ENCODE data around the gene PTK6.
A peak's percentile ranks its signal among the peaks of the same experiment; 100 is the strongest.
"Not testable (repeated sequence)": the region's sequence is repeated elsewhere in the genome, so short reads cannot be mapped to it uniquely, and the experiment has no call there.

PTK6 gene

DNA sequence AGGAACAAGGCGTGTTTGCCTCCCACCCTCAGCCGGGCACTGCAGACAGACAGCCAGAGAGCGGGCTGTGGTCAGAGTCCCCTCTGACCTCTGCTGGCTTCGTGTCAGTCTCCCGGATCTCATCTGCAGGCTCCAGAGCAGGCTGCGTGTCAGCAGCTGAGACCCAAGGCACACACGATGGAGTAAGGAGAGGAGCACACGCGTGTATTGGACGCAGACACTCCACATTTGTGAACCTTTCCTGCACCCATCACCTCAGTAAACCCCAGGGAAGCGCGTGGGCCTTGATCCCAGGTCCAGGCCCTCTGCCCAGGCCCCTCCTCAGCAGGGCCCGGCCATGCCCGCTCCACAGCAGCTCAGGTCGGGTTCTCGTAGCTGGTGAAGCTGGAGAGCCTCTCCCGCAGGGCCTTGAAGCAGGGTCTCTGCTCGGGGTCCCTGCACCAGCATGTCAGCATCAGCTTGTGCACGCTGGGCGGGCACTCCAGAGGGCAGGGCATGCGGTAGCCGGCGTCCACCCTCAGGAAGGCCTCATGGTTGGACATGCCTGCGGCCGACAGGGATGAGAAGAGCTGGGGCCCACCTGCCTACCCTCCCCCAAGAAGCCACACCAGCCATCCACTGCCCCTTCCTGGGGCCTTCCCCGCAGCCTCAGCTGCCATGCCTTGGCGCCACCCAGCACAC, 7.9 kb downstream of the PTK6 start:
- no peak for DNase-seq

DNA sequence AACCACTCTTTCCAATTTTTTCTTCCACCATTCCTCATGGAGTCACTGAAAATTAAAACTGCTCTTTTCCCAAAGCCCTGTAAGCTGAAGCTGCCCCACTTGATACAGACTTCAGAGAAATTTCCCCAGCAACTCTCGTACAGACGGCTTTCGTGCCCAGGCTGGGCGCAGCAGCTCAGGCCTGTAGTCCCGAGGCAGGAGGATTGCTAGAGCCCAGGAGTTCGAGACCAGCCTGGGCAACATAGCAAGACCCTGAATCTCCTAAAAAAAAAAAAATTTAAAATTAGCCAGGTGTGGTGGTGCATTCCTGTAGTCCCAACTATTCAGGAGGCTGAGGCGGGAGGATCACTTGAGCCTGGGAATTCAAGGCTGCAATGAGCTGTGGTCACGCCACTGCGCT, 10.0 kb downstream of the PTK6 start:
- DNase-seq = no peak

DNA sequence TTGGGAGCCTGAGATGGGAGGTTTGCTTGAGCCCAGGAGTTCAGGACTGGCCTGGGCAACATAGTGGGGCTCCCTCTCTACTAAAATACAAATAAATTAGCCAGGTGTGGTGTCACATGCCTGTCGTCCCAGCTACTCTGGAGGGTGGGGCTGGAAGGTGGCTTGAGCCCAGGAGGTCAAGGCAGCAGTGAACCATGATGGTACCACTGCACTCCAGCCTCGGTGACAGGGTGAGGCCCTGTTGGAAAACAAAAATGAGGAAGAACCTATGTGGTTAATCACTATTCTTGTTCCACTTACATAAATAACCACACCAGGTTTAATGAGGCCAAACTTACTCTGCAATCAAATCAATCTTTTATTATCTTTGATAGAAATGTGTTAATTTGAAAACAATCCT, 11.2 kb downstream of the PTK6 start:
- DNase-seq = no peak

DNA sequence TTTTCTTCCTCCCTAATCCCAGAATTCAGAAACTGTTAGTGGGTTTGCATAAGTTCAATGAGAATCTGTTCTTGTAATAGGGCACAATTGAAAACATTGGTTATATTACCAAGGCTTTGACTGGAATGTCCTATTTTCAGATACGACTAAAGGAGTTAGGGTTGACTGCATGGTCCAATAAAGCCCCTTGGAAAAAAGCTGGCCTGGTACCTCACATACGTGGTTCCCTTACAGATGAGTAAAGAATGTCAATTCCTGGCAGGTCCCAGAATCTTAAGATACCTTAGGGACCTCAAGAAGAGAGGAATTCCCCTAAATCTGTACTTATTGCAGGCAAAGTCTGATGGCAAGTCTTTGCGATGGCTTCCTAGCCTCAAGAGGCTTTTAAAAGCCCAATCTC, 12.0 kb downstream of the PTK6 start:
- no peak for DNase-seq

DNA sequence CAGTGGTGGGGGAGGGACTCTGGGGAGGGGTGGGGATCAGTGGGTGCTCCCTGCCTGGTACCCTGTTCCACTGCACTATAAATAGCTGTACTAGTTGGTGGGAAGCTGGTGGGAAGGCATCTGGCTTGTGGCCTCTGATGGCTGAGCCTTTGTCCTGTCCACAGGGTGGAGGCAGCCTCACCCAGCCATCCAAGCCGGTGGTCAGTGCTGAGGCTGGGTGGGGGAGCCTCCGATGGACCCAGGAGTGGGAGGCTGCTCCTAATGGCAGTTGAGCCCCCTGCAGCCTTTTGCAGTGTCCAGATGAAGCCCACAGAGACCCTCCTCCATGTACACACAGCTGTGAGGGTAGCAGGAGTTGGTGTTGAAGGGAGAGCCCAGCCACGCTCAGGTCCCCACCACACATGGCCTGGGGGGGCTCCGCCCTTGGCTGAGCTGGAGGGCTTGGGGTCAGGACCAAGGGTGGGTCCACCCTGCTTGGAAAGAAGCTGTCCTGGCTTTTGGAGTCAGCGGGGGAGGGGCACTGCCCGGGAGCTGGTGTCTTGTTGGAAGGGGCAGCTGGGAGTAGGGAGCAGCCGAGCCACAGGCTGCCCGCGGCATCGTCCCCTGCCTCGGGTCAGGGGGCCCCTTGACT, 14.1 kb downstream of the PTK6 start:
- no peak for DNase-seq

DNA sequence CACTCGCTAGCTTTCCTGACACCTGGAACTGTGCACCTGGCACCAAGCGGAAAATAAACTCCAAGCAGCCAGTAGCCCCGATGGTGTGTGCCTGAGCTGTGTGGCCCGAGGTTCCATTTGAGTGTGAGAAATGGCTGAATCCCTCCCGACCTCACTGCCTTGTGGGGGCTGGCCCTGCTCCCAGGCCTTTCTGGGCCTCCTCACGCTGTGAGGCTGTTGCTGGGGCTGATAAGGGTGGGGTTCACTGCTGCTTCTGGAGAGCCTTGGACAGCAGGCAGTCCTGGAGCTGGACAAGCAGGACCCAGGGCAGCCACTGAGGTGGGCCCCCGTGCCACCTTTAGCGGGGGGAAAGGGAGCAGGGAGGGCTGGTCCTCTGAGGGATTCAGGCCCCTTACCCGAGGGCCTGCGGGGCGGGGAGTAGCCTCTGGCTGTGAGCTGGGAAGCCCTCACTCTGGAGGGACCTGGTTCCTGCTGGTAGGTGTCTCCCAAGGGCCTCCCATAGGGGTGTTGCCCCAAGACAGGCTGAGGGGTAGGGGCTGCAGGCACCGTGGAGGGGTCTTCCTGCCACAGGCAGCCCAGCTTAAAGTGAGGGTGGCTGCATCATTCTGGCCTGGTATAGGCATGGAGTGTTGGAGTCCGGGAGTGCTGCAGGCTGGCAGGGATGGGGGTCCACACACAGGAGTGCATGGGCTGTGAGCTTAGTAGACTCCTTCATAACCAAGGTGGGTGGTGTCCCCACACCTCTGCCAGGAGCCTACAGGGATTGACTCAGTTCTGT, 14.9 kb downstream of the PTK6 start:
- DNase-seq = no peak

DNA sequence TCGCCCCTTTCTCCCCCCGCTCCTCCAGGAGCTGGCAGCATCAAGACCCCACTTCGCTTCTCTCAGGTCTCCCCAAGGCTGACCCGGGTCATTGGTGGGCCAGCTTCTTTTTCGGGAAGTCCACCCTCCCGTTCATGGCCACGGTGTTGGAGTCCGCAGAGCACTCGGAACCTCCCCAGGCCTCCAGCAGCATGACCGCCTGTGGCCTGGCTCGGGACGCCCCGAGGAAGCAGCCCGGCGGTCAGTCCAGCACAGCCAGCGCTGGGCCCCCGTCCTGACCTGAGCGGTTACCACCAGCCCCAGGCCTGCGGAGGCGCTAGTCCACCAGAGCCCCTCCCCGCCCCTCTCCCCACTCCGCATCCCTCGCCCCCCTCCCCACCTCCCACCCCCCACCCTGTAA, 15.6 kb downstream of the PTK6 start:
- DNase-seq = no peak

DNA sequence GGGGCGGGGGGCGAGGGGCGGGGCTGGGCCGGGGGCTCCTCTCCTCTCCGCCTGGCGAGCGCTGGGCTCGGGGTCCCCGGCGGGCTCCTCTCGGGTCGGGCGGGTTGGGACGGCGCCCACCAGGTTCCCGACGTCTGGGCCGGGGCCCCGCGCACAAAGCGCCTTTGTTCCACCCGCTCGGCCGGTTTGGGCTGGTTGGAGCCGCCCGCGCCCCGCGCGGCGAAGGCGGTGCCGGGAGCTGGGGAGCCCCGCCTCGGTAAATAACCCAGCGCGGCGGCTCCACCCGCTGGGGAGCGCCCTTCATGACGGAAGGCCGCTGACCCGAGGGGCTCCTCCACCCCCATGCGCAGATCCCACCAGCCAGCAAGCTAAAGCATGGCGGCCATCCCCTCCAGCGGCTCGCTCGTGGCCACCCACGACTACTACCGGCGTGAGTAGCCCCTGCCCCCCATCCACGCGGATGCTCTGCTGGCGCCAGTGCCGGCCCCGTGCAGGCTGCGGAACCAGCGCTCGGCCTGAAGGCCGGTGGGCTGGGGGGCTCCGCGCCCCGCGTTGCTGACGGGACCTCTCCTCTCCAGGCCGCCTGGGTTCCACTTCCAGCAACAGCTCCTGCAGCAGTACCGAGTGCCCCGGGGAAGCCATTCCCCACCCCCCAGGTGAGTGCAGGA, 16.1 kb downstream of the PTK6 start:
- DNase-seq = peak; percentile 38

DNA sequence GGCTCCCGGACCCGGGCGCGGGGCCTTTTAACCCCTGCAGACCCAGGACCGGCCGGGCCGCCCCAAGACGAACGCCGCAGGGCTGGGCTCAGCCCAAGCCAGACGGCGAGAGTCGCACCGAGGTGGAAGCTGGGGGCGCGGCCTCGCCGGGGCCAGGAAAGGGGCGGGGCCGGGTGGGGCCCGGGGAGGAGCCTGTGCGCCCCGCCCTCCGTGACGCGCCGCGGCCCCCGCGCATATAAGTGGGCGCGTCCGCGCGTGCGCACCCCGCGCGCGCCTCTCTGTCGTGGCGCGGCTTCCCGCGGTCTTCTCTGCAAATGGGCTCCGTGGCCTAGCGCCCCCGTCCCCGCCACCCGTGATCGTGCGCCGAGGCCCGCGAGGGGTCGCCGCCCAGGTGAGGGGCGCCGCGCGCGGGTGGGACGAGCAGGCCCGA, 16.7 kb downstream of the PTK6 start, which contains the start of gene PPDPF:
PPDPF (plus strand) TSS at position 262 of the 430 bp plus-strand sequence. CDS start 544 bp downstream, outside the sequence.
- peak; percentile 70 for DNase-seq

DNA sequence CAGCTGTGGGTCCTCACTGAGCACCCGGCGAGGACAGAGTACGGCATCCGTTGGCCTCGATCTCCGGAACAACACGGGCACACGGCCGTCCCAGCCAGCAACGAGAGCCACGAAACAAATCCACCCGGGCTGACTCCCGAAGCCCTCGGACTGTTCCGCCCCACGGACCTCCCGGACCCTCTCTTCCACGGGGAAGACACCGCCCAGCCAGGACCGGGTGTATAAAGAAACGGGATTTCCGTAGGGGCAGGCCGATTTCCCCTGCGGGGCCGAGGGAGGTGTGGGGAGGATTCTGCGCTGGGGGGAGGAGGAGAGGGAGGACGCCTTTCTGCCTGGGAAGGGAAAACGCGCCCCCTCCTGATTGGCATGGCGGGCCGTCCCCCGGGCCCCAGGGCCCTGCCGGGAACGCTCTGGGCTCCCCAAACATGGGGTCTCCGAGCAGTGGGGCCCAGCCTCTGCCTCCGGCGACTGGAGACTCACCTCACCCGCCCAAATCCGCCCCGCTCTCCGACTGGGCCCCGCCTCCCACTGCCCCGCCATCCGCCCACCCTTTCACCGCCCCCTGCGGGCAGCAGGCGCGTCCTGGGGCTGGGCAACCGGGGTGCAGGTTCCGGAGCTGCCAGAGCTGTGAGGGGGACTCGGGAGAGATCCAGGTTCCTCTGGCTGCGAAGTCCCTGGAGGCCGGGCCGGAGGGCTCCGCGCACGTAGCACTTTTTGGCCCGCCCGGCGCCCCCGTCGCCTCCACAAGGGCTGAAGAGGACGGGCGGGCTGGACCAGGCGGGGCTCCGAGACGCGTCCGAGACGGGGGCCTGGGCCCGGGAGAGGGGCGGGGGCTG, 17.3 kb downstream of the PTK6 start:
- DNase-seq = peak; percentile 60

DNA sequence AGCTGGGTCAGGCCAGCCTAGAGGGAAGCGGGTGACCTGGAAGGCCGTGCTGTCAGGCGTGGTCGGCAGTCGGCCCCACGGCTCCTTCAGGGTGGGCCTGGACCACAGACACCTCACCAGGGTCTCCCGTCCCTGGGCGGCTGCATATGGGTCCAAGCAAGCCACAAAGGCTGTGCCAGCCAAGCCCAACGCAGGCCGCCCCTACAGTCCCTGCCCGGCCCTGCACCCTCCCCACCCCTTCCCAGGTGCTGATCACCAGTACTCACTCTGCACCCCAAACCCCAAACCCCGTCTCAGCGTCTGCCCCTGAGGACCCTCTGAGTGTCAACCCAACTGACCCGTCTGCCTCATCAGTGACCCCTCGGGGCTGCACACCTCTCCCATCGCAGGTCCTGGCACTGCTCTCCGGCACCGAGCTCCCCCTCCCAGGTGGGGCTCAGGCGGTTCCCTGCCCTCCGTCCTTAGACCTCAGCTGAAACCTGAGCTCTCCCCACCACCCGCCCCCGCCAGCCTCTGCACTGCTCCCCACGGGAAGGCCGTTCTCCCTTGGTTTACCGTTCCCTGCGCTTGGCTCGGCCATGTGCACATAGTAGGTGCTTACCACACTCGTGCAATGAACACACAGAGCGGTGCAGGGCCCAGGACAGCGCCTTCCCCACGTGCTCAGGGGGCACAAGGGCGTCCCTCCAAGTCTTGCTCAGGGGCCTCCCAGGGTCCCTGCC, 18.1 kb downstream of the PTK6 start:
- DNase-seq = no peak

DNA sequence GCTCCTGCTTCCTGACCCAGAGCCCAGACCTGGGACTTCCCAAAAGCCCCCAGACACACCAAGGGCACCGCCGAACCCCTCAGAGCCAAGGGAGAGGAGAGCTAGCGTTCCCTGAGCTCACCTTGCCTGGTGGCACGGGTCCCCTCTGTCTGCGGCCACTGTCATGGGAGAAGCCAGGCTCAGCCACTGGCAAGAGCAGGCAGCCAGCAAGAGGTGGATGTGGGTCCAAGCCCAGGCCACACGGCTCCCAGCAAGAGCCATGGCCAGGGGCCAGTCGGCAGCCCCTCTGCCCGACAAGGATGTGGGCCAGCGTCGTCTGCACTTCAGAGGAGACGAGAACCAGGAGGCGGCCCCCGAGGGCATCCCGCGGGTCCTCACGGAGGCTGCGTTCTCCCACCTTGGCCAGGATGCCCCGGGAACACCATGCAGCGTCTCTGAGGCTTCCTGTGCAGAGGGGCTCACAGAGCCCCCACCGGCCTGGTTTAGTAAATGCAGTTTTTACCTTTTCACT, 18.8 kb downstream of the PTK6 start:
- DNase-seq = no peak

DNA sequence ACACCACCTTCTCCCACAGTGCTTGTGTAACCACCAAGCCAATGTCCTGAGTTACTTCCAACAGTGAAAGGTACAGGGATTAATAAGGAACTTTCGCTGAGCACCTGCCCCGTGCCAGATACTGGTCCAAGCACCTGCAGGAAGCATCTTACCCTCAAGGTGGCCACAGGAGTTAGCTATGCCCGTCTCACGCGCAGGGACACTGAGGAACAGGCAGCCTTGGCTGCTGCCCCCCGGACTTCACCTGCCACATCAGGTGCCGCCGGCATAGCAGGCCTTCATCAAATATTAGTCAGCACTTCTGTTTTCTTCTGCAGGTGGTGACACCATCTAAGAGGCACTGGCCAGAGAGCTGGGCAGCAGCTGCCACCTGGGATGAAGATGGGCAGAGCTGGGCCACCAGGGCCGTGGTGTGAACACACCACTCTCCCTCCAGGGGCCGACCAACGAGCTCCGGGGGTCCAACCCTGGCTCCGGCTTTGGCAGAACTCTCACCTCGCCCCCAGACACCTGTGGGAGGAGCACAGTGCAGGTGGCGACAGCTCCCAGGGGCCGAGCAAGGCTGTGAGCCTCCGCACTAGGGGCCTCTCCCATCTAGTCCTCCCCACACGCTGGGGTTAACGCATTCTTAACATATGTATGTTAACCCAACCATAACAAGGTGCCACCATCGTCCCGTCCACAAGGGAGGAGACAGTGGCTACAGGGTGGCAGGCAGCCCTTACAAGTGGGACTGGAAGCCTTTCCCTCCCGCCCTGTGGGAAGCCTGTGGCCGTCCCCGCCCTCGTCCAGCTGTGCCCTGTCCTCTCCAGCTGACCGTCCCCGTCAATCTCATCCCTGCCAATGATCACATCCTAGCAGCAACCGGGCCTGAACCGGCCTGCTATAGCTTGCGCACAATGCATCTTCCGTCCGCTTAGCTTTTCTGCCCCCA, 19.5 kb downstream of the PTK6 start:
- no peak for DNase-seq

DNA sequence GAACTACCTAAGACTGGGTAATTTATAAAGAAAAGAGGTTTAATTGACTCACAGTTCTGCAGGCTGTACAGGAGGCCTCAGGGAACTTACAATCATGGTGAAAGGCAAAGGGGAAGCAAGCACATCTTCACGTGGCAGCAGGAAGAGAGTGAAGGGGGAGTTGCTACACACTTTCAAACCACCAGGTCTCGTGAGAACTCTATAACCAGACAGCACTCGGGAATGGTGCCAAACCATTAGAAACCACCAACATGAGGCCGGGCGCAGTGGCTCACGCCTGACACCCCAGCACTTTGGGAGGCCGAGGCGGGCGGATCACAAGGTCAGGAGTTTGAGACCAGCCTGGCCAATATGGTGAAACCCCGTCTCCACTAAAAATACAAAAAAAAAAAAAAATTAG, 22.7 kb downstream of the PTK6 start:
- not testable (repeated sequence) for DNase-seq

DNA sequence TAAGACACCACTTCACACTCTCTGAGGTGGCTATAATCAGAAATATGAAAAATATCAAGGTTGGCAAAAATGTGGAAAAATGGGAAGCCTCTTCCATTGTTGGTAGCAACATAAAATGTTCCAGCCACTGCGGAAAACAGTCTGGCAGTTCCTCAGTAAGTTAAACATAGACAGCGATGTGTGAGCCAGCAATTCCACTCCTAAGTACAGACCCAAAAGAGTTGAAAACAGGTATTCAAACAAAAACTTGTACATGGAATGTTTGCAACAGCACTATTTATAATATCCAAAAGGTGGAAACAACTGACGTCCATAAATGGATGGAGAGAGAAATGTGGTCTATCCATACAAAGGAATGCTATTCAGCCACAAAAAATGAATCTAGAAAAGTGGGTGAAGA, 24.0 kb downstream of the PTK6 start:
- no peak for DNase-seq

DNA sequence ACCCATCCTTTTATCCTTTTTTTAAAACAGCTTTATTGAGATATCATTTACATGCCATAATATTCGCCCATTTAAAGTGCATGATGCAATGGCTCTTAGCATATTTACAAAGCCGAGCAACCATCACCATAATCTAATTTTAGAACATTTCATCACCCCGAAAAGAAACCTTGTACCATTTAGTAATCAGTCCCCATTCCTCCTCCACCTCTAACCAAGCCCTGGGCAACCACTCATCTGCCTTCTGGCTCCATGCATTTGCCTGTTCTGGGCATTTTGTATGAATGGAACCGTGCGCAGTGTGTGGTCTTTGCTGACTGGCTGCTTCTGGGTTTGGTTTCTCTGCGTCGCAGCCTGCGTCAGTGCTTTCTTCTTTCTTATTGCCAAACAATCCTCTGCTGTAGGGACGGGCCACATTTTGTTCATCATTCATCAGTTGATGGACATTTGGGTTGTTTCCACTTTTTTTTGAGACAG, 28.1 kb downstream of the PTK6 start:
- DNase-seq = no peak

DNA sequence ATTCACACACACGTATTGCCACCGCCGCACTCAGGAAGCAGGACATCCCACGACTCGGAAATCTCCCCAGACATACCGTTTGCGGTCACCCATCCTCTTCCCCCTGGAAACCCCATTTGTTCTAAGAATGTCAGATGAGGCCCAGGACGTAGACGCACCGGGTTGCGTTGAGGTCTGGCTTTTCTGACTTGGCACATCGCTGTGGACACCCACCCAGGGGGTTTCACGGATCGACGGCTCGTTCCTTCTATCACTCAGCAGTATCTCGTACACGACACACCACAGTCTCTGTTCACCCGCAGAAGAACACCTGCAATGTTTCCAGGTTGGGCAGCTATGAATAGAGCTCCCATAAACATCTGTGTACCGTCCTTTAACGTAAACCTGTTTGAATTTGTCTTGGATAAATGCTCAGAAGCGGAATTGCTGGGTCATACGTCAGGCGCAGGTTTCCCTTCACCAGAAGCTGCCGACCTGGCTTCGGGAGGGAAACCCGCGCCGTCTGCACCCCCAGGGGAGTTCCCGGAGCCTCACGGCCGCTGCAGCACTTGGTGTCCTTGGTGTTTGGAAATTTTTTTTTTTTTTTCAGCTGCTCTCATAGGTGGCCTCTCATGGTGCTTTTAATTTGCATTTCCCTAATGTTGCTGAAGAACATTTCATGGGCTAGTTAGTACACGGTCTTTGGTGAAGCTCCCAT, 29.0 kb downstream of the PTK6 start:
- DNase-seq = no peak

DNA sequence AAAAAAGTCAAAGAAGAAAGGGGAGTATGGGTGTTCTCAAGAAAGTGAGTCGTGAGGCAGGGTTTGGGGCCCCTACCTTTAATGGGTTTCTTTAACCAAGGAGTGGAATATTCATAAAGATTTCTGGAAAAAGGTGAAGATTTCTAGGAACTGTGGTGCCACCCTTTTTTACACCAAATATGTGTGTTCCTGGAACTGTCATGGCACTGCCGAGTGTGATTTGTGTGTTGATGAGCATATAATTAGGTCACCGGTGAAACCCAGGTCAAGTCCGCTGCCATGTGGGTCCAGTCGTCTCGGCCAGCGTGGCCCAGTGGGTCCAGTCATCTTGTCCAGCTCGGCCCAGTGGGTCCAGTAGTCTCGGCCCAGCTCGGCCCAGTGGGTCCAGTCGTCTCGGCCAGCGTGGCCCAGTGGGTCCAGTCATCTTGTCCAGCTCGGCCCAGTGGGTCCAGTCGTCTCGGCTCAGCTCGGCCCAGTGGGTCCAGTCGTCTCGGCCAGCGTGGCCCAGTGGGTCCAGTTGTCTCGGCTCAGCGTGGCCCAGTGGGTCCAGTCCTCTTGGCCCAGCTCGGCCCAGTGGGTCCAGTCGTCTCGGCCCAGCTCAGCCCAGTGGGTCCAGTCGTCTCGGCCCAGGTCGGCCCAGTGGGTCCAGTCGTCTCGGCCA, 30.0 kb downstream of the PTK6 start:
- DNase-seq = no peak

DNA sequence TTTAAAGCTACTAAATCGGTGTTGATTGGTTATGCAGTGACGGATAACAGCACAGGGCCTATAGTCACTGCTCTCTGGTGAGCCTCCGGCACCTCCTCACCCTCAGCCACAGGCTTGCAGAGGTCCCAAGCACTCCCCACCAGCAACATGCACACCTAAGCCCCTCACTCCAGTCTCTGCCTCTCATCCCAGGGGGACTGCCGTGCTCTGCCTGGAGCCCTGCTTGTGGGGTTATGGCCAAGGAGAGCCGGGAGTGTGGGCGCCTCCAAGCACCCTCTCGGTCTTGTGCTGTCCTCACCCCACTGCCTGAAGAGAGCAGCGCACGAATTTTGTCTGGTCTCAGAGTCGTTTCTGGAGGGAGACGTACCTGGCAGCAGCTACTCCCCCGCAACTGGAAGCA, 31.5 kb downstream of the PTK6 start:
- DNase-seq = no peak

Measured in NCI-H1092 treated with DMSO at 0.1 percent for 48 hours (cell line).